Sigmoid colon (tissue), 7 donors: ENCODE data around the gene GPR155. TPM values are rescaled to one million over a fixed set of nuclear protein-coding genes. Genes with fewer than 3 reads are reported as not detected.

Experiments
- DNase-seq: peaks from one replicate; pipeline ENCODE4 v3.0.0-alpha.2; 2019
- H3K27ac ChIP-seq, 4 donors: fragments of 200-600 bp; sonication (generic); one replicate each; pipeline ENCODE4 v1.5.1; 2016 to 2019; ENCODE audit warnings: mild to moderate bottlenecking in 1 of 4
- H3K27me3 ChIP-seq, 3 donors: fragments of 200-600 bp; sonication (generic); one replicate each; pipeline ENCODE4 v1.5.1; 2019; ENCODE audit warnings: mild to moderate bottlenecking in 1 of 3
- H3K36me3 ChIP-seq, 4 donors: fragments of 200-600 bp; sonication (generic); one replicate each; pipeline ENCODE4 v1.5.1; 2016 to 2019
- H3K4me1 ChIP-seq, 4 donors: fragments of 200-600 bp; sonication (generic); one replicate each; pipeline ENCODE4 v1.5.1; 2017 to 2019
- H3K4me3 ChIP-seq, 4 donors: fragments of 200-600 bp; sonication (generic); one replicate each; pipeline ENCODE4 v1.5.1; 2017 to 2019; ENCODE audit warnings: mild to moderate bottlenecking in 2 of 4, moderate library complexity in 1 of 4
- H3K9me3 ChIP-seq, 4 donors: fragments of 200-600 bp in 3 of 4; sonication (generic) in 3 of 4; one replicate each; pipeline versions ENCODE4 v1.5.1 to v1.6.1; 2013 to 2019
- CTCF ChIP-seq, 4 experiments: fragments of 450-650 bp in 3 of 4; fragments of 200-600 bp in 1 of 4; IDR thresholded peaks; one replicate each; pipeline ENCODE4 v1.5.1; 2016 to 2019; ENCODE audit warnings: antibody characterized with exemption in 4 of 4, mild to moderate bottlenecking in 3 of 4, moderate library complexity in 2 of 4
- EP300 ChIP-seq, 4 donors: sonication (generic); formaldehyde crosslinking; IDR thresholded peaks; one replicate each; pipeline ENCODE4 v1.6.1; 2017; ENCODE audit warnings: antibody characterized with exemption in 4 of 4
- POLR2A ChIP-seq, 2 donors: fragments of 450-650 bp; IDR thresholded peaks; one replicate each; pipeline ENCODE4 v1.6.1; 2016; ENCODE audit warnings: antibody characterized with exemption in 2 of 2, mild to moderate bottlenecking in 2 of 2, moderate library complexity in 2 of 2
- POLR2AphosphoS5 ChIP-seq, 4 donors: sonication (generic); formaldehyde crosslinking; IDR thresholded peaks; one replicate each; pipeline ENCODE4 v1.6.1; 2017; ENCODE audit warnings: antibody characterized with exemption in 4 of 4
- WGBS, 2 donors: extraction: QIAGEN DNeasy Blood & Tissue Kit; methylation state at CpG; one replicate each; pipeline ENCODE4 v1.1.7; 2013; 5-methylcytosine and 5-hydroxymethylcytosine counted together
- intact Hi-C: fragments of 100-400 bp; cut with DNase I; formaldehyde crosslinking; loops from one replicate; pipeline ENCODE4 v1.15.1; 2023
- polyA plus RNA-seq, 3 donors: library from polyadenylated mRNA; stranded (reverse); fragments of 200-250 nt; gene quantifications; one replicate each; pipeline ENCODE4 v1.2.3, GENCODE V29; 2013
- total RNA-seq, 4 donors: library from RNA; depleted of rRNA; stranded (reverse); fragments of >200 nt; gene quantifications; one replicate each; pipeline ENCODE4 v1.1.0, GENCODE V29; 2016
- donor health status: healthy with polysubstance abuse.
- donor health status: Bipolar disorder and iron deficiency.
- donor health status: healthy.

GPR155 gene, protein sequence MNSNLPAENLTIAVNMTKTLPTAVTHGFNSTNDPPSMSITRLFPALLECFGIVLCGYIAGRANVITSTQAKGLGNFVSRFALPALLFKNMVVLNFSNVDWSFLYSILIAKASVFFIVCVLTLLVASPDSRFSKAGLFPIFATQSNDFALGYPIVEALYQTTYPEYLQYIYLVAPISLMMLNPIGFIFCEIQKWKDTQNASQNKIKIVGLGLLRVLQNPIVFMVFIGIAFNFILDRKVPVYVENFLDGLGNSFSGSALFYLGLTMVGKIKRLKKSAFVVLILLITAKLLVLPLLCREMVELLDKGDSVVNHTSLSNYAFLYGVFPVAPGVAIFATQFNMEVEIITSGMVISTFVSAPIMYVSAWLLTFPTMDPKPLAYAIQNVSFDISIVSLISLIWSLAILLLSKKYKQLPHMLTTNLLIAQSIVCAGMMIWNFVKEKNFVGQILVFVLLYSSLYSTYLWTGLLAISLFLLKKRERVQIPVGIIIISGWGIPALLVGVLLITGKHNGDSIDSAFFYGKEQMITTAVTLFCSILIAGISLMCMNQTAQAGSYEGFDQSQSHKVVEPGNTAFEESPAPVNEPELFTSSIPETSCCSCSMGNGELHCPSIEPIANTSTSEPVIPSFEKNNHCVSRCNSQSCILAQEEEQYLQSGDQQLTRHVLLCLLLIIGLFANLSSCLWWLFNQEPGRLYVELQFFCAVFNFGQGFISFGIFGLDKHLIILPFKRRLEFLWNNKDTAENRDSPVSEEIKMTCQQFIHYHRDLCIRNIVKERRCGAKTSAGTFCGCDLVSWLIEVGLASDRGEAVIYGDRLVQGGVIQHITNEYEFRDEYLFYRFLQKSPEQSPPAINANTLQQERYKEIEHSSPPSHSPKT
- total RNA-seq (10 to 100 TPM; 19.1 to 28.9 (median 22.7) TPM), polyA plus RNA-seq (1 to 10 TPM in 1 of 3 donors, under 1 TPM in 2; under 0.01 to 4.1 (median 0.69) TPM)

DNA sequence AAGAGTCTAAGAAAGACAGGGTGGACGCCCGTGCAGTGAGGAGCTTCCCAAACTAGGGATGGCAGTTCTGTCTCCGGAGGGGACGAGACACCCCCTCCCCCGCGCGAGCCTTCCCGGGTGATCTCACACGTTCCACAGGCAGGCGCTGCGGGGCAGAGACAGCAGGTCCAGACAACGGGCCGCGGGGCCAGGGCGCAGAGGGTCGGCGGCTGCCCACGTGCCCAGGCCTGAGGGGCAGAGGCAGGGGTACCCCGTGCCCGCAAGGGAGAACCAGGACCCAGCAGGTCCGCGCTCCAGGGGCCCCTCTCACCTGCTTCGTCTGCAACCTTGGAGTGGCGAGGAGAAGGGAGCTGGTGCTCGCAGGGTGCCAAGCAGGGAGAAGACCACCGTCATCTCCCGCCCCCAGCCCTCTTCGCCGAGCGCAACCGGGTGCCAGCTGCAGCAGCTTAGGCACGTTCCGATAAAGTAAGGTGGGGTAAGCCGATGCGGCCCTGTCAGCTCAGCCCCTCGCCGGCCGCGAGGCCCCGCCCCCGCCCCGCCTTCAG is at the start of gene GPR155:
TSS of gene GPR155 (minus strand) at position 467 of the 545 bp plus-strand sequence. CDS start 5,073 bp downstream, outside the sequence.
- H3K27ac ChIP-seq: peak within 1 kb of the TSS; percentile 87 to 97 (median 93)
- peak; percentile 90 for DNase-seq
- peak within 1 kb of the TSS; percentile 74 to 89 (median 84) for H3K4me3 ChIP-seq
- 0% methylated on average over 42 of the region's 42 CpGs for WGBS, 2 donors
- H3K27me3 ChIP-seq: no peaks in the 10 kb centered on the region
- H3K36me3 ChIP-seq: peaks cover 0 to 6% (median 2%) of the 10 kb centered on the region in 4 donors
- peaks cover 0 to 20% (median 6%) of the 10 kb centered on the region in 4 donors for H3K4me1 ChIP-seq
- H3K9me3 ChIP-seq: no peaks in the 10 kb centered on the region
- TF ChIP-seq POLR2AphosphoS5 (IDR thresholded peaks at IDR 0.05) (peak; percentile 57 to 89 (median 72)), POLR2A (IDR thresholded peaks at IDR 0.05) (peak; percentile 30 to 56), EP300 (IDR thresholded peaks at IDR 0.05) (no peak), CTCF (IDR thresholded peaks at IDR 0.05) (peak in 1 of 4 experiments; percentile 16)
- intact Hi-C loops: loop anchor here (2.0 to 5.0 kb wide), 3 partner anchors 74 to 196 kb away; no protein-coding TSS in a partner anchor

DNA sequence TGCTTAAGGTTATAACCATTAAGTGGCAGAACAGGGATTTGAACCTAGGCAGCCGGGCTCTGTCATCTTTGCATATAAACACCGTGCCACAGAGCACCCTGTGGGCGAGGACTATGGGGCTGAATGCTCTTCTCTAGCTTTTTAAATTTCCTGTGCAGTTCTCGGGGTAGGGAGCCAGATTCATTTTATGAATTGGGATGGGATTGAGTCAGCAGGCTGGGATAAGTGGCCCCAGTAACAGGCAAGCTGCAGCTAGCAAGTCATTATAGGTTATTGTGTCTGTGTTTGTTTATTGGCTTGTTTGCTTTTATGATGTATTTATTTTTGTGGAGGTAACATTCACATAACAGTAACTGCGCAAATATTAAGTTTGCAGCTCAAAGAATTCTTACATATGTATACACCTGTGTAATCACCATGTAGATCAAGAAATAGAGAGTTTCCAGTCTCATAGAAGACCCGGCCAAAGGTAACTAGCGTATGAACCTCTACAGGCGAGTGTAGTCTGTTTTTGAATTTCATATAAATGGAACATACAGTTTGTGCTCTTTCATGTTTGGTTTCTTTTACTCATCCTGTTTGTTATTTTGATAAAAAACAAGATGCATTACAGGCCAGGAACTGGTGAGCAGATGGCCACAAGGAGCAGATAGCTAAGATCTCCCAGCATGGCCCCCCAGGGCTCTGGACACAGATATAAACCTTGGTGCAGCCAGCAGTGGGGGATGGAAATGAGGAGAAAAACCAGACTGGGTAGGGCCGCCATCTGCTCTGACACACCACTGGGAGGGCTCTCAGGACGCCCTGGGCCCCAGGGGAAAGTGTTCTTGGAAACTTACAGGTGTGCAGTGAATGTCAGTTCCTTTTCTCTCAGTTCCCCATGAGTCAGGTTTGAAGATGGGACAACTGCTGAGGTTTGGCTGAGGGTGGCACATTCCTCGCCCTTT is 49.2 kb upstream of the GPR155 start:
- peaks cover 0 to 6% (median 0%) of the 10 kb centered on the region in 3 donors for H3K27me3 ChIP-seq
- intact Hi-C loops: no loop called here
- no peak overlapping the region for H3K27ac ChIP-seq
- DNase-seq: no peak
- H3K4me3 ChIP-seq: no peak overlapping the region
- no peaks in the 10 kb centered on the region for H3K4me1 ChIP-seq
- no peaks in the 10 kb centered on the region for H3K36me3 ChIP-seq
- TF ChIP-seq POLR2A (IDR thresholded peaks at IDR 0.05): no peak
- TF ChIP-seq CTCF (IDR thresholded peaks at IDR 0.05): no peak
- TF ChIP-seq EP300 (IDR thresholded peaks at IDR 0.05): no peak
- TF ChIP-seq POLR2AphosphoS5 (IDR thresholded peaks at IDR 0.05): no peak
- WGBS, 2 donors: 69 to 83% methylated on average over 11 of the region's 11 CpGs
- H3K9me3 ChIP-seq: no peaks in the 10 kb centered on the region

DNA sequence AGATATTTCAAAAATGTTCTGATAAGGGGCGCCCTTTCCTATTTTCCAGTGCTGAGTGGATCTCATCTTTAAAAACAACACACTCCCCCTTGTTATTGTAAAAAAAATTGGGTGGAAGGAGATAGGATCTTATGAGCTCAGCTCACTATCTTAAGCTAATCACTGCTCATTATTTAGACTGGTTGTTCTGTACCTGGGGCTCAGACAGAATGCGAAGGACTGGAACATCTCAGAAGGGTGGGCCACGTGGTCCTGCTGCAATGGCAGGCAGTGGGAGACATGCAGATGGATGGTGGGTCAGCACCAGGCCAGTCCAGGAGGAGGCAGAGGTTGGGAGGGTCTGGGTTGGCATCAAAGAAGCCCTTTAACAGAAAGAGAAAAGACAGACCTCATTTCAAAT is 48.3 kb upstream of the GPR155 start:
- Histone ChIP-seq H3K27me3 (peaks cover 0 to 6% (median 0%) of the 10 kb centered on the region in 3 donors), H3K27ac (no peak overlapping the region), H3K4me3 (no peak overlapping the region), H3K36me3 (no peaks in the 10 kb centered on the region), H3K4me1 (no peaks in the 10 kb centered on the region), H3K9me3 (no peaks in the 10 kb centered on the region)
- DNase-seq: no peak
- no peak for TF ChIP-seq POLR2AphosphoS5 (IDR thresholded peaks at IDR 0.05)
- 81 to 84% methylated on average over 3 of the region's 3 CpGs for WGBS, 2 donors
- intact Hi-C loops: no loop called here

GRCh38 chr2:174529916-174530315 is 43.1 kb upstream of the GPR155 start:
- DNase-seq: no peak
- Histone ChIP-seq H3K9me3 (no peaks in the 10 kb centered on the region), H3K27me3 (no peaks in the 10 kb centered on the region), H3K4me1 (no peaks in the 10 kb centered on the region), H3K27ac (peak overlapping the region in 1 of 4 donors; percentile 45), H3K36me3 (no peaks in the 10 kb centered on the region), H3K4me3 (no peak overlapping the region)
- 85 to 89% methylated on average over 4 of the region's 4 CpGs for WGBS, 2 donors
- TF ChIP-seq CTCF (IDR thresholded peaks at IDR 0.05) (no peak), POLR2AphosphoS5 (IDR thresholded peaks at IDR 0.05) (peak in 1 of 4 donors; percentile 17)
- intact Hi-C loops: no loop called here
